Measurements from ENCODE around the gene GPATCH3. TPM values are rescaled to one million over a fixed set of nuclear protein-coding genes. Genes with fewer than 3 reads are reported as not detected.

GPATCH3 gene
- total RNA-seq, 1 donor from 2014 or later, result 23.4 TPM

DNA sequence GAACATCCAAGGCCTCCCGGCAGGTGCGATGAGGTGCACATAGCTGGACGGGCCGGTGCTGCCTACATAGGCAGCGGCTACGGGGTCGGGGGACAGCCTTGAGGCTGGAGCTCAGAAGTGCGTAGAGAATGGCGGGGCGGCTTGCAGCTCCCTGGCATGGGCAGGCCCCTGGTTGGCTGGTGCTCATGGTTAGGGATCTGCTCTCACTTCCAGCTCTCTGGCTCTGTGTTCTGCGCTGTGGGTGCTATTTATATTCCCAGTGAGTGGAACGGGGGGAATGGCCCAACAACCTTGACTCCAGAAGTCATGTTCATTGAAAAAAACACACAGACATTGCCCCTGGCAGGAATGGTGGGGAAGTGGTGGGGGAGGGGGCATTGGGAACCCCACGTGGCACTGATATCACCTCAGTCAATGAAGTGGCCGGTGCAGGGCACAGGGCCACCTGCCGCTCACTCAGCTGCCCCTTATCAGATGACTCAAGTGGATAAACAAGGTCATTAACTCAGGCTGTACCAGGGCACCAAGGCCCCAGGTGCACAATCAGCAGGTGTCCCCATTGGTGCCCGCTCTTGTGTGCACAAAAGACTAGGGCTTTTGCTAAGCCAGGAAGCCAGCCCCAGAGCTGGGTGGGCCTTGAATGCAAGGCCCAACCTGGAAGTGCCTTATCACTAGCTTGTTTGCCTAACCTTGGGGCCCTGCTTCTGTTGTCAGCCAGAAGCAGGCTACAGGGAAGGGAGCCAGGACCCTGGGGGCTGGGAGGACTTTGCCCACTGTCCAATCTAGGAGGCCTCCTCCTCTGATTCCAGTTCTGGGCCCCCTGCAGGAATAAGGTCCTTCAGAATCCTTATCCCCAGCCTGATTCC is 13.7 kb upstream of the GPATCH3 start, which contains the start of gene NR0B2:
Gene NR0B2, minus strand, starts transcription at position 222 of the 866 bp plus-strand sequence. Its CDS starts 35 bp downstream, at position 187.
- no peak within 1 kb of the TSS for H3K4me3 Mint-ChIP-seq (ENCODE audit: unreplicated experiment)
- no peak for DNase-seq (ENCODE audit: low spot score)
- no peak within 1 kb of the TSS for H3K27ac Mint-ChIP-seq (ENCODE audit: unreplicated experiment)
- peaks cover 3% of the 10 kb centered on the region for H3K27me3 Mint-ChIP-seq (ENCODE audit: unreplicated experiment)
- TF ChIP-seq, protein P1, sequence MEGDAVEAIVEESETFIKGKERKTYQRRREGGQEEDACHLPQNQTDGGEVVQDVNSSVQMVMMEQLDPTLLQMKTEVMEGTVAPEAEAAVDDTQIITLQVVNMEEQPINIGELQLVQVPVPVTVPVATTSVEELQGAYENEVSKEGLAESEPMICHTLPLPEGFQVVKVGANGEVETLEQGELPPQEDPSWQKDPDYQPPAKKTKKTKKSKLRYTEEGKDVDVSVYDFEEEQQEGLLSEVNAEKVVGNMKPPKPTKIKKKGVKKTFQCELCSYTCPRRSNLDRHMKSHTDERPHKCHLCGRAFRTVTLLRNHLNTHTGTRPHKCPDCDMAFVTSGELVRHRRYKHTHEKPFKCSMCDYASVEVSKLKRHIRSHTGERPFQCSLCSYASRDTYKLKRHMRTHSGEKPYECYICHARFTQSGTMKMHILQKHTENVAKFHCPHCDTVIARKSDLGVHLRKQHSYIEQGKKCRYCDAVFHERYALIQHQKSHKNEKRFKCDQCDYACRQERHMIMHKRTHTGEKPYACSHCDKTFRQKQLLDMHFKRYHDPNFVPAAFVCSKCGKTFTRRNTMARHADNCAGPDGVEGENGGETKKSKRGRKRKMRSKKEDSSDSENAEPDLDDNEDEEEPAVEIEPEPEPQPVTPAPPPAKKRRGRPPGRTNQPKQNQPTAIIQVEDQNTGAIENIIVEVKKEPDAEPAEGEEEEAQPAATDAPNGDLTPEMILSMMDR (IDR thresholded peaks at IDR 0.05; ENCODE audit: unreplicated experiment), result no peak
- no peaks in the 10 kb centered on the region for H3K9me3 Mint-ChIP-seq (ENCODE audit: unreplicated experiment)
- H3K36me3 Mint-ChIP-seq (ENCODE audit: low read depth, unreplicated experiment), result no peaks in the 10 kb centered on the region
- H3K4me1 Mint-ChIP-seq (ENCODE audit: unreplicated experiment), result no peaks in the 10 kb centered on the region

GRCh38 chr1:26913389-26913753 is 13.1 kb upstream of the GPATCH3 start:
- no peaks in the 10 kb centered on the region for H3K36me3 Mint-ChIP-seq (ENCODE audit: low read depth, unreplicated experiment)
- H3K4me3 Mint-ChIP-seq (ENCODE audit: unreplicated experiment), result no peak overlapping the region
- H3K4me1 Mint-ChIP-seq (ENCODE audit: unreplicated experiment), result no peaks in the 10 kb centered on the region
- no peak for DNase-seq (ENCODE audit: low spot score)
- no peak overlapping the region for H3K27ac Mint-ChIP-seq (ENCODE audit: unreplicated experiment)
- TF ChIP-seq, protein P1 (IDR thresholded peaks at IDR 0.05; ENCODE audit: unreplicated experiment), result no peak
- H3K9me3 Mint-ChIP-seq (ENCODE audit: unreplicated experiment), result no peaks in the 10 kb centered on the region
- peaks cover 3% of the 10 kb centered on the region for H3K27me3 Mint-ChIP-seq (ENCODE audit: unreplicated experiment)

DNA sequence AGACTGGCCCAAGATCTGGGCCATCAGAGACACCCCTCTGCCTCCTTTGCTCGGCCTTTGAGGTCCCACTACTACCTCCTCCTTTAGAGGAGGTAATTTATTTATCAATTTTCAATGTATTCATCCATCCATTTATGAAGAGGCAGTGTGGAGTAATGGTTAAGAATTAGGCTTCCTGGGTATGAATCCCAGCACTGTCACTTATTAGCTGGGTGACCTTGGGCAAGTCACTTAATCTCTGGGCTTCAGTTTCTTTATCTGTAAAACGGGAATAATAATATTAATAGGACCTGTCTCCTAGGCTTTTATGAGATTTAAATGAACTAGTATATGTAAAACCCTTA is 11.9 kb upstream of the GPATCH3 start:
- Mint-ChIP-seq H3K36me3 (ENCODE audit: low read depth, unreplicated experiment) (no peaks in the 10 kb centered on the region), H3K4me3 (ENCODE audit: unreplicated experiment) (no peak overlapping the region), H3K27me3 (ENCODE audit: unreplicated experiment) (peaks cover 6% of the 10 kb centered on the region), H3K9me3 (ENCODE audit: unreplicated experiment) (no peaks in the 10 kb centered on the region), H3K4me1 (ENCODE audit: unreplicated experiment) (no peaks in the 10 kb centered on the region), H3K27ac (ENCODE audit: unreplicated experiment) (no peak overlapping the region)
- DNase-seq (ENCODE audit: low spot score), result no peak
- TF ChIP-seq, protein P1 (IDR thresholded peaks at IDR 0.05; ENCODE audit: unreplicated experiment), result no peak

DNA sequence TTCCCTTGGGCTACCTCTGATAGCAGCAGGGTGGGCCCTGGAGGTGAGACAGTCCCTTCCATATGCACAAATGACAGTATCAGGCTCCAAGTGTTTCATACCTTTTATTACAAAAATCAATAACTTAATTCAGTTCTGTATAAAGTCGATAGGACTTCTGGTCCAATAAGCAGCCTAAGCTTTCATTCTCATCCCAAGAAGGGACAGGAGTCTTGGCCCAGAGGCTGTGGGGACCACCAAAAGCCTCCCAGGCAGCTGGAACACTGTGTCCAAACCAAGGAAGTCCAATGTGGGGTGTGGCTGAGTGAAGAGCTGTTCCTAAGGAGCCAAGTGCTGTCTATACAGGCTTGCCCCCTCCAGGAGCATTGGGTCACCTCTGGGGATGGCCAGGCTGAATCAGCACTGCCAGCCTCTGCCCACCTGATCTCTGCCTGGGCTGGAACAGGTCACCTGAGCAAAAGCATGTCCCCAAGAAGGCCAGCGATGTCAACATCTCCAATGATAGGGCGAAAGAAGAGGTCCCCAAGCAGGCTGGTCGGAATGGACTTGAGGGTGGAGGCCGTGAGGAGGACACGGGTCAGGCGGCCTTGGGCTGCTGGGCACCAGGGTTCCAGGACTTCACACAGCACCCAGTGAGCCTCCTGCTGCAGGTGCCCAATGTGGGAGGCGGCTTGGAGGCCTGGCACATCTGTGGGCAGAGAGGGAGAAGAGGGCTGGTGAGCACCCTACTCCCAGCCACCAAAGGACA is 11.3 kb upstream of the GPATCH3 start:
- H3K27me3 Mint-ChIP-seq (ENCODE audit: unreplicated experiment), result peaks cover 6% of the 10 kb centered on the region
- TF ChIP-seq, protein P1 (IDR thresholded peaks at IDR 0.05; ENCODE audit: unreplicated experiment), result no peak
- no peaks in the 10 kb centered on the region for H3K4me1 Mint-ChIP-seq (ENCODE audit: unreplicated experiment)
- H3K27ac Mint-ChIP-seq (ENCODE audit: unreplicated experiment), result no peak overlapping the region
- DNase-seq (ENCODE audit: low spot score), result no peak
- H3K9me3 Mint-ChIP-seq (ENCODE audit: unreplicated experiment), result no peaks in the 10 kb centered on the region
- no peak overlapping the region for H3K4me3 Mint-ChIP-seq (ENCODE audit: unreplicated experiment)
- H3K36me3 Mint-ChIP-seq (ENCODE audit: low read depth, unreplicated experiment), result no peaks in the 10 kb centered on the region
